Measurements from ENCODE around the gene BLVRB. TPM values are rescaled to one million over a fixed set of nuclear protein-coding genes. Genes with fewer than 3 reads are reported as not detected.
A peak's percentile ranks its signal among the peaks of the same experiment; 100 is the strongest.

Gene BLVRB
- total and polyA plus RNA-seq, 9 of the 15 experiments (the other 6 are each of a cell fraction or from before 2014, with no cell fraction given), result 81.1 to 749 (median 331) TPM

DNA sequence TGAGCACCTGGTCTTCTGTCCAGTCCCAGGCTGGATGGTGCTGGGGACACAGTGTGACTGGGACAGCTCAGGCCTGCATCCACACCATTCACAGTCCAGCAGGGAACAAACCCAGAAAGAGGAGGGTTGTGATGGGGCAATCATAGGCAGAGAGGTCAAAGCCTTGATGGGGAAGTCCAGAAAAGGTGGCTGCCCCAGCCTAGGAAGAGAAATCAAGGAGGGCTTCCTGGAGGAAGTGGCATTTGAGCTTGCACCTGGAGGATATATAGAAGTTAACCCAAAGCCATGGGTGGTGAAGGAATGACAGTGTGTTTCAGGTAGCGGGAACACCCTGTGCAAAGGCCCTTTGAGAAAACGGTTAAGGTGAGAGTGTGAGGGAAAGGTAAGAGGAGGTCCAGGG is 49.8 kb downstream of the BLVRB start (continued):
- no peak for TF ChIP-seq ZNF639 (CRISPR knock-in tag; conservative IDR thresholded peaks at IDR 0.05 in 1 of 2, IDR thresholded peaks at IDR 0.05 in 1 of 2)
- TF ChIP-seq KHSRP (IDR thresholded peaks at IDR 0.05), result no peak
- TF ChIP-seq, protein P1, sequence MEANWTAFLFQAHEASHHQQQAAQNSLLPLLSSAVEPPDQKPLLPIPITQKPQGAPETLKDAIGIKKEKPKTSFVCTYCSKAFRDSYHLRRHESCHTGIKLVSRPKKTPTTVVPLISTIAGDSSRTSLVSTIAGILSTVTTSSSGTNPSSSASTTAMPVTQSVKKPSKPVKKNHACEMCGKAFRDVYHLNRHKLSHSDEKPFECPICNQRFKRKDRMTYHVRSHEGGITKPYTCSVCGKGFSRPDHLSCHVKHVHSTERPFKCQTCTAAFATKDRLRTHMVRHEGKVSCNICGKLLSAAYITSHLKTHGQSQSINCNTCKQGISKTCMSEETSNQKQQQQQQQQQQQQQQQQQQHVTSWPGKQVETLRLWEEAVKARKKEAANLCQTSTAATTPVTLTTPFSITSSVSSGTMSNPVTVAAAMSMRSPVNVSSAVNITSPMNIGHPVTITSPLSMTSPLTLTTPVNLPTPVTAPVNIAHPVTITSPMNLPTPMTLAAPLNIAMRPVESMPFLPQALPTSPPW (CRISPR knock-in tag; IDR thresholded peaks at IDR 0.05), result no peak
- TF ChIP-seq THRAP3 (IDR thresholded peaks at IDR 0.05; ENCODE audit: borderline replicate concordance), result peak; percentile 31; the same call in 1 of the 2 replicates
- TF ChIP-seq CREB3 (tag; conservative IDR thresholded peaks at IDR 0.05; ENCODE audit: low read depth), result no peak
- TF ChIP-seq ZNF12 (CRISPR knock-in tag; IDR thresholded peaks at IDR 0.05), result 0 out of 2 replicates have a peak, but pooled peaks have one; percentile 39
- TF ChIP-seq HNRNPL (IDR thresholded peaks at IDR 0.05; ENCODE audit: low read depth, low read length), result no peak
- TF ChIP-seq POLR2B (IDR thresholded peaks at IDR 0.05; ENCODE audit: low read depth, partially characterized antibody), result no peak
- peak; percentile 95 for TF ChIP-seq PTBP1 (IDR thresholded peaks at IDR 0.05; ENCODE audit: low read depth, low read length)
- TF ChIP-seq ZSCAN32 (CRISPR knock-in tag; IDR thresholded peaks at IDR 0.05), result no peak
- no peak for TF ChIP-seq PHF21A (IDR thresholded peaks at IDR 0.05; ENCODE audit: borderline replicate concordance, low read depth)
- TF ChIP-seq ADNP (tag; IDR thresholded peaks at IDR 0.05), result peak; percentile 84
- no peak for TF ChIP-seq ILK (tag; IDR thresholded peaks at IDR 0.05; ENCODE audit: borderline replicate concordance, low read depth)
- TF ChIP-seq ILF3 (IDR thresholded peaks at IDR 0.05; ENCODE audit: borderline replicate concordance), result no peak
- no peak for TF ChIP-seq WHSC1 (IDR thresholded peaks at IDR 0.05; ENCODE audit: low read length)
- 0 out of 2 replicates have a peak, but pooled peaks have one; percentile 30 for TF ChIP-seq XRCC5 (IDR thresholded peaks at IDR 0.05; ENCODE audit: low read depth, low read length)
- TF ChIP-seq HDAC1 (IDR thresholded peaks at IDR 0.05), result peak; percentile 68 to 94
- TF ChIP-seq RBM25 (IDR thresholded peaks at IDR 0.05; ENCODE audit: low read depth, low read length, severe bottlenecking), result peak; percentile 78
- TF ChIP-seq TCF7L2 (IDR thresholded peaks at IDR 0.05; ENCODE audit: low read depth, low read length), result no peak
- peak; percentile 94 for TF ChIP-seq CBX1 (IDR thresholded peaks at IDR 0.05; ENCODE audit: low read depth)
- no peak for TF ChIP-seq BHLHE40 (IDR thresholded peaks at IDR 0.05; ENCODE audit: low read length)
- peak; percentile 86 for TF ChIP-seq GTF3C2 (IDR thresholded peaks at IDR 0.05; ENCODE audit: borderline replicate concordance, extremely low read depth, insufficient read length)
- no peak for TF ChIP-seq TARDBP (IDR thresholded peaks at IDR 0.05)

Data from K562 (cell line).